Endometrial microvascular endothelial cells (primary cell): ENCODE results near the gene PPP1R1A. TPM values are rescaled to one million over a fixed set of nuclear protein-coding genes. Genes with fewer than 3 reads are reported as not detected.

Source experiments
- in situ Hi-C: cut with HindIII; loops from 2 replicates; pipeline ENCODE4 v1.10.0; 2017; ENCODE audit warnings: low sequenced_read_pairs, low pct_unique_long_range_greater_than_20kb; ENCODE audit errors: inconsistent ontology term
- total RNA-seq: library from RNA; depleted of rRNA; stranded (reverse); fragments of >200 nt; gene quantifications from one replicate; pipeline ENCODE4 v1.2.3, GENCODE V29; 2015; ENCODE audit errors: inconsistent ontology term

PPP1R1A gene, protein sequence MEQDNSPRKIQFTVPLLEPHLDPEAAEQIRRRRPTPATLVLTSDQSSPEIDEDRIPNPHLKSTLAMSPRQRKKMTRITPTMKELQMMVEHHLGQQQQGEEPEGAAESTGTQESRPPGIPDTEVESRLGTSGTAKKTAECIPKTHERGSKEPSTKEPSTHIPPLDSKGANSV
- not detected for total RNA-seq

DNA sequence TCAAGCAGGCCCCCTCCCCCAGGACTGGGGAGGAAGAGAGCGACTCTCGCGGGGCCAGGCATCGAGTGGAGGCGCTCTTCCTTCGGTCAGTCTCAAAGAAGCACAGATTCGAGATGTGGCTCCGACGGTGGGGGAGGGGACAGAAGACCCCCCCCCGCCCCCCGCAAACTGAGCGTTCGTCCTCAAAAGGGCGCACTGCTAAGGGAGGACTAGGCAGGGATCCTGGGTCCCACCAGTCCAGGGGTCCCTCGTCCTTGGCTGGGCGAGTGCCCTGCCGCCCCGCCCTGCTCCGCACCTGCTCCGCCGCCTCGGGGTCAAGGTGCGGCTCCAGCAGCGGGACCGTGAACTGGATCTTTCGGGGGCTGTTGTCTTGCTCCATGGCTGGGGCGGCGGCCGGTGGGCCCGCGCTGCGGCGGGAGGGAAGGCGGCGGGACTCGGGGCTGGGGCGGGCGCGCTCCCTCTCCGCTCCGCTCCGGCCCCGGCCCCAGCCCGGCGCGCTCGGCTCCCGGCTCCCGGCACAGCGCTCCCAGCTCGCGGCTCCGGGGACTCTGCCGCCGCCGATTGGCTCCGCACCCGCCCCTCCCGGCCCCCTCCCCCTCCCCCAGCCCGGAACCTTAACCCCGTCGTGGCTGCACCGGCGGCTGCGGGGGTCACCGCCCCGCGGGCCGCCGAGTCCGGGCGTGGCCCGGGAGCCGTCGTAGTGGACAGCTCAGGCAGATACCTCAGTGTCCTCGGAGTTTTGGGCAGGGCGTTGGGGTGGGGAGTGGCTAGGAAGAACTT, at the start of gene PPP1R1A:
TSS of gene PPP1R1A (minus strand) at position 550 of the 780 bp plus-strand sequence. CDS start at position 379, 171 bp downstream.
- in situ Hi-C loops: no loop called here

DNA sequence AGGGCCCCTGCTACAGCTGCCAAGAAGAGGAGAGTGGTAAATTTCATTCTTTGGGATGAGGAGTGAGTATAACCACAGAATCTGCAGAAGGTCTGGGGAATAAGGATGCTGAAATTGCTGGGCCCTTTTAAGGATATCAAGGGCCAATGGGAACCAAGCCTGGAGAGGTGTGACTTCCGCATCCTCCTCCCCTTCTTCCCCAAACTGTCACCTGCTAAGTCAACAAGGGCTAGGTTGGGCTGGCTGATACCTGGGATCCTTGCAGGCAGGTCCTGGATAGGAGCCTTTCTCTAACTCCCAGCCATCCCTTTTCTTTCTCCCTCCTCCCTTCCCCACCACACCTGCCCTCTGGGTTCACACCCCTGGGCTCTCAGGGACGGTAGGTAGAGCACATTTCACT, 46.3 kb upstream of the PPP1R1A start, which contains the start of gene LACRT:
TSS of gene LACRT (minus strand) at position 101 of the 400 bp plus-strand sequence. CDS start at position 47, 54 bp downstream.
- in situ Hi-C loops: no loop called here

DNA sequence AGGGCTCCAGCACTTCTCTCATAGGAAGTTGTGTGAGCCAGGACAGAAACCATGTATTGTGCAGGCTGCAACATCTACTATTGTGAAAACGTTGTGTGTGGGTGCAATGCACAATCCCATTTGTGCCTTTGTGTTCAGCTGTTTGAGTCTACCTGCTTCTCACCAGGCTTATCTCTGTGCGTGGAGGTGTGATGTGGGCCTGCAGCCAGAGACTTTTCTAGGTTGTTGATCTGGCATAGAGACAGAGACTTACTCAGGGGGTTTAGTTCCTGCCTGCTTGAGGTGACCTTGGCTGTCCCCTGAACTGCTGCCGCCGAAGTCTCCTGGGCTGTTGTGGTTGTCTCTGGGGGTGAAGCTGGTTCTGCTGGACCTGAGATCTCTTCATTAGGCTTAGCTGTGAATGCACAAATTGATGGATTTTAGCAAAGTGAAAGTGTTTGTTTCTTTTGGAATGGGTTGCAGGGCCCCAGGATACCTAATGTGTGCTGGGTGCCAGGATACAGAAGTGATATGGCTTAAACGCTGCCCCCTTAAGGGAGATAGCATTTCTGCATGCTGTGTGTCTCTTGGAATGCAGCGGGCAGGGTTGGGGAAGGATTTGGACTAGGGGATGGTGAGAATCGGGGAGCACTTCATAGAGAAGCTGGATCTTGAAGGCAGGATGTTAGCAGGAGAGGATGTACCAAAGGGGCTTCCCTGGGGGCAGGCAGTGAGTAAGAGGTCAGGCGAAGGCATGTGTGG, 43.7 kb upstream of the PPP1R1A start:
- in situ Hi-C loops: no loop called here

DNA sequence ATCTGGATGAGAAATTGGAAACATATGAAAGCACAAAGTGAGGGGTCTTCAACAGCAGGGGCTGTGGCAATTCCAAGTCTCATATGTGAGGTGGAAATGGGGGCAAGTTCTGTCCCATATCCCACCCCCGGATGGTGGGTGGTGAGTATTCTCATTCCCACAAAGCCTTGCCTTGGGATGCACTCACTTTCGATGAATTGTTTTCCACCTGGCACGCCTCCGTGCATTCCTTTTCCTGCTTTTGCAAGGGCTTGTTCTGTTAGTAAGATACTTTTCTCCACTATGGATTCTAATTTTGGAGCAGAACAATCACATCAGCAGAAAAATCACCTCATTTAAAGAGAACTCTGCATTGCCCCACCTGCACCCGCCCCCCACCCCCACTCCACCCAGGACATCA, 43.1 kb upstream of the PPP1R1A start:
- in situ Hi-C loops: no loop called here

DNA sequence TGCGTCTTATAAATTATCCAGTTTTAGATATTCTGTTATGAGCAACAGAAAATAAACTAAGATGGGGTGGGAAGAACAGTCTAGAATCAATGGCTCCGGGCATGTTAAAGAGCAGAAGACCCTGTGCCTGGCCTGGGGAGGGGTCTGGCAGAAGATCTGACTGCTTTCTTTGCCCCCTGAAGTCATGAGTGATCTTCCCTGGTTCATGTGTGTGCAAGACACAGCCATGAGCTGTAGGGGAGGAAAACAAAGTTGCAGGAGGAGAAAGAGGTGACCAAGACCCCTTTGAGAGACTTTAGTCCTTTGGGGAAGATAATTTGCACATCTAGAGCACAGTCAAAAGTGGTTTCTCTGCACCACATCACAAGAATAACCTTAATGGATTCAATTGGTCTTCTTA, 41.5 kb upstream of the PPP1R1A start:
- in situ Hi-C loops: no loop called here

DNA sequence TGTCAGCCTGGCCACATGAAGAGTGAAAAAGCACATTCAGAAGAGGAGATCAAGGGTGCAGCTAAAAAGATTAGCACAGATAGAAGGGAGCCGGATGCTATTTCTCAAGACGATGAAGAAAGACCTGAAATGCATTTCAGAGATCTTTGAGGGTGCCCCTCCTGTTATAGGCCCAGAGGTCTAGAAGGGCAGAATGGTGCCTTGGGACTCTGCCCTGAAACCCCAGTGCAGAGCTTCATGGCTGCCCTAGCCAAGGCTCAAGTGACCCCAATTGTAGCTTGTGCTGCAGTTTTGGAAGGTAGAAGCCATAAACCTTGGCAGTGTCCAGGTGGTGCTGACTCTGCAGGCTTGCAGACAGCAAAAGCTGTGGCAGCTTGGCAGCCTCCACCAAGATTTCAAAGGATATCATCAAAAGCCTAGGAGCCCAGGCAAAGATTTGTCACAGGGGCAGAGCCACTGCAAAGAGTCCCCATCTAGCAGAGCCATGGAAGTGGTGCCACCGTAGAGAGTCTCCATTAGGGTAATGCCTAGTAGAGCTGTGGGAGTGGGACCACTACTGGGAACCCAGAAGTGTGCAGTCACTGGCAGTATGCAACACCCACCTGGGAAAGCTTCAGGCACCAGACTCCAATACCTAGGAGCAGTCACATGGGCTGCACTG, 39.9 kb upstream of the PPP1R1A start:
- in situ Hi-C loops: no loop called here

DNA sequence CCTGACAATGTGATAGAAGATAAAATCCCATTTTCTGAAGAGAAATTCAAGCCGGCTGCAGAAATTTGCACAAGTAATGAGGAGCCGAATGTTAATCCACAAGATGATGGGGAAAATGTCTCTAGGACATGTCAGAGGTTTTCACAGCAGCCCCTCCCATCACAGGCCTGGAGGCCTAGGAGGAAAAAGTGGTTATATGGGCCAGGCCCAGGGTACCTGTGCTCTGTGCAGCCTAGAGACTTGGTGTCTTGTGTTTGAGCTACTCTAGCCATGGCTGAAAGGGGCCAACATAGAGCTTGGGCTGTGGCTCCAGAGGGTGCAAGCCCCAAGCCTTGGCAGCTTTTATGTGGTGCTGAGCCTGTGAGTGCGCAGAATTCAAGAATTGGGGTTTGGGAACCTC, 38.8 kb upstream of the PPP1R1A start:
- in situ Hi-C loops: no loop called here

DNA sequence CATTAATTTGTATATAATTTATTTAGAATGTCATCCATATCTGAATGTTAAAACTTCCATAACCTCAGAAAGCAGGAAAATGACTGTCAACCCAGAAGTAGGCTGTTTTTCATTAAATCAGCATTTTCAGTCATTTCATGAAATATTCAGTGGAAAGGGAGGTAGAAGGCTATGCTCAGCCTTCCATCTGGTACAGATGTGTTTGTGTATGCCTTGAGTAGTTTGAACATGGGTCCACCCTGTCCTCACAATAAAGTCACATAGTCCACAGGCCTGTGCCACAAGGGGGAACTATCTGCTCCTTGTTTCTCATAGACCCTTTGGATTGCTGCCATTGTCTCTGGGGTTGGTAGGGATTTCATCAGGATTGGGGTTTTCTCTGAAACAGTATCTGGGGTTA, 37.1 kb upstream of the PPP1R1A start:
- in situ Hi-C loops: no loop called here

DNA sequence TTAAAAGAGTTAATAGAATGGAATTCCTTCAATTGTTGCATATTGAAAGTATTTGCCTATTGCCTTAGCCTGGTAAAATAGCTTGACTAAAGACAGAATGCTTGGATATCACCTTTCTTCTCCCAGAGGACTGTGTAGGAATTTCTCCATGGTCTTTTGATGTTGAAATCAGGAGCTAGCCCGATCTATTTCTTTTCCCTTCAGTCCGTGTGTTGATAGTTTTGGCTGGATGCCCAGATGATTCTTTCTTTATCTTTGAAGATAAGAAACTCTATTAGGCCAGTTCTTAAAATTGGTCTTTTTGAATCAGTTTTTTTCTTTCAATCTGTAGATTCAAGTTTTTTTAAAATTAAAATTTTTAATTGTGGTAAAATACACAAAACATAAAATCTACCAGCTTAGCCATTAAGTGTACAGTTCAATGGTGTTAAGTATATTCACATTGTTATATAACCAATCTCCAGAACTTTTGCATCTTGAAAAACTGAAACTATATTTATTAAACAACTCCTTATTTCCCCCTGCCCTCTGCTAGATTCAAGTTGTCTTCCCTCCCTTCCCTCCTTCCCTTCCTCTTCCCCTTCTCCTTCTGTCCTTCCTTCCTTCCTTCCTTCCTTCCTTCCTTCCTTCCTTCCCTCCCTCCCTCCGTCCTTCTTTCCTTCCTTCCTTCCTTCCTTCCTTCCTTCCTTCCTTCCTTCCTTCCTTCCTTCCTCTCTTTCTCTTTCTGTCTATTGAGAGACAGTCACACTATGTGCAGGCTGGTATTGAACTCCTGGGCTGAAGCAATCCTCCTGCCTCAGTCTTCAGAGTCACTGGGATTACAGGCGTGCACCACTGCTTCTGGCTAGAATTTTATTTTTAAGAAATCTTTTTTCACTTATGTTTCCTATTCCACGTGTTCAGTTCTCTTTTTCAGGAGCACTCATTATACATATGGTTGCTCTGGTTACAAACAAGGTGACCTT, 36.1 kb upstream of the PPP1R1A start:
- in situ Hi-C loops: no loop called here

DNA sequence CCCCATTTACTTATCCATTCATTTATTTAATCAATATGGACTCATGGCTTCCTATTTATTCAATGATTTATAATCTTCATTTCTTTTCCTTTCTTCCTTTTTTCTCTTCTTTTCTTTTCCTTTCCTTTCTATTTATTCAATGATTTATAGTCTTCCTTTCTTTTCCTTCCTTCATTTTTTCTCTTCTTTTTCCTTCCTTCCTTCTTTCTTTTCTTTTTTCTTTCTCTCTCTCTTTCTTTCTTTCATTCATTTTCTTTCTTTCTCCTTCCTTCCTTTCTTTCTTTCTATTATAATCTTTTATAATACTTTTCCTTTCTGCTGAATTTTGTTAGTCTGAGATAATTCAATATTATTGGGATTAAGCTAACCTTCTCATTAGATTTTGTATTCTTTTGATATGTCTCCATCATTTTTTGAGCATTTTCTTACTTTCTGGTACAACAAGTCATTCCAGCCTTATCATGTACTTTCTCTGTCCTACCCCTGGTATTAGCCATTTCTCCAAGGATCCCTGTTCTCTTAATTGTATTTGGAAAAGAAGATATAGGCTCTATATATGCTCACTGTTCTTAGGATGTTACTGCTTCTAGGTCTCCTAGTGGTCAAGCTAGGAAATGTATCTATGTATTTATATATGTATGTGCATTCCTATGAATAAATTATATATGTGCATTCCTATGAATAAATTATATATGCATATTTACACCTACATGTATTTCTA, 34.2 kb upstream of the PPP1R1A start:
- in situ Hi-C loops: no loop called here

DNA sequence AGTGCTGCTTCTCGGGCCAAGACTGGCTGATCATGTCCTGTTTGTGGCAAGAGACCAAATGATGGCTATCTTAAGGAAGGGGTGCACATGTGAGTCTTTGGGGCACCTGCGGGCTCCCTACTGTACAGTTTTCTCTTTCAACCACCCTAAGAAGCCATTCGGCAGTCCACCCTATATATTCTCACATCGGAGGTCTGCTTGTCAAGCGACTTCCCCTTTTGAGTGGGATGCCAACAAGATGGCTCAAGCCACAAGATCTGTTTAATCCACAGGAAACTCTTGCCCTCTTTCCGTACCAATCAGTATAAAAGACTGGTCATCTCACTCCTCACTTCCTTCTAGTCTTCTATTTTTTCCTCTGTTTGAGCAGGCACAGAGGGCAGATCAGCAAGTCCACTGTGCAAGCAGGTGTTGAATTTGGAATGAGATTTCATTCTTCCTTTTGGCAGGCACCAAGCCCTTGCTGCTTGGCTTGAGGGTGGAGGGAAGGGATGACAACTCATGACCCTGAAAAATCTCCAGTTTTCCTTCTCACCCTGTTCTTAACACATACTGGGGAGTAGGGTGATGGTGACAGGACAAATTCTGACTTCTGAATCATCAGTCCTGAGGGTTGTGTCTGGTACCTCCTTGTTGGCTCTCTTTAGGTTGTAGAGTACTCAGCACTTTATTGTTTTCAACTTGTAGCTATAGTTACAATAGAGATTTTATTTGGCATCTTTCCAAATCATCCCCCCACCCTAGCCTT, 28.6 kb upstream of the PPP1R1A start:
- in situ Hi-C loops: no loop called here

DNA sequence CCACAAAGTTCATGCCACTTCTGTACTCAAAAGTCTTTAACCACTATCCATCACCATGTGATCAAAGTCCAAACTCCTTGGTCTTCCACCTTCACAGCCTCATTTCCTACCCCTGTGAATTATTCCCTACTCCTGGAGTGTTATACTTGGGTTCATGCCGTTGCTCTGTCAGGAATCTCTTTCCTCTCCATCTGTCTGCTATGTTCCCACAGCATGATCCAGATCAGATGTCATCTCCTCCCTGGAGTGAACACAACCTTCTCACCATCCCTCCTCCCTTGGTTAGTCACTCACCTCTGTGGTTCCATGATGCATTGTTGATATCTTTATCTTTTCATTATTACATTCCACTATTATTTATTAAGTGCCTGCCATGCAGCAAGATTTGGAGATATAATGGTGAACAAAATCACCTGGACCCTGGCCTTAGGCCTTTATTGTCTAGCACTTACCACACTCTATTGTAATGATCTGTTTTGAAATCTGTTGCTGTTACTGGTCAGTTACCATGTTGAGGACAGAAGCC, 23.8 kb upstream of the PPP1R1A start:
- in situ Hi-C loops: no loop called here

DNA sequence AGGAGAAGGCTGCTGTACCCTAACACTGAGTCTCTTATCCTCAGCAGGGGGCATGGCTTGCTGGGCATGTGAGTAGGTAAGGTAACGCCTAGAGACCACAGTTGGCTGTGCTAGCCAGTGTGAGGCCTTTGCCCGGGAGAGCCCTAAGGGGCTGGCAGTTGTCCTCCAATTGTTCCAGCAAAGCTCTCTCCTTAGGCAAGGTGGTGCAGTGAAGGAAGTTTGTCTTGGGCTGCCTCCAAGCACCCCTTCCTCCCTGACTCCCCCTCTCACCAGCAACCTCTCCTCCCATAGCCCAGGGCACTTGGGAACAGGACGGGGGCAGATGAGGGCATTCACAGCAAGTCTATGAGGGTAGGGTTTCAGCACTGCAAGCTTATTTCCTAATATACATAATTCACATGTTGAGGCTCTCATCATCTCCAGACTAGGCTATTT, 23.3 kb upstream of the PPP1R1A start:
- in situ Hi-C loops: no loop called here

DNA sequence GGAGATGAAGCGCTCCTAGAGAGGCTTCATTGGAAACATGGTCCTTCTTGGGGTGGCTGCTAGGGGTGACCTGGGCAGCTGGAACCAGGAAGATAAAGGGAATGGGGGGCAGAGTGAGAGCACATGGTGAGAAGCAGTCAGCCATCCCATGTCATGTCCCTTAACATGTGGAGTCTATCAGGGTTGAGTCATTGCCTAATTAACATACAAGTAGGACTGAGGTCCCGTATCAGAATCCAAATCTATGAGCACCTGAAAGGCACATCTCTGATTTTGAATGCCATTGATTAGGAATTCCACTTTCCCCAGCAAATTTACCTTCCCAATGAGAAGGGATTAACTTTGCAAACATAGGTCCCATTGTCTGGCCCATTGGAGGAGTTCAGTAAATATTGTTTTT, 20.3 kb upstream of the PPP1R1A start:
- in situ Hi-C loops: no loop called here

DNA sequence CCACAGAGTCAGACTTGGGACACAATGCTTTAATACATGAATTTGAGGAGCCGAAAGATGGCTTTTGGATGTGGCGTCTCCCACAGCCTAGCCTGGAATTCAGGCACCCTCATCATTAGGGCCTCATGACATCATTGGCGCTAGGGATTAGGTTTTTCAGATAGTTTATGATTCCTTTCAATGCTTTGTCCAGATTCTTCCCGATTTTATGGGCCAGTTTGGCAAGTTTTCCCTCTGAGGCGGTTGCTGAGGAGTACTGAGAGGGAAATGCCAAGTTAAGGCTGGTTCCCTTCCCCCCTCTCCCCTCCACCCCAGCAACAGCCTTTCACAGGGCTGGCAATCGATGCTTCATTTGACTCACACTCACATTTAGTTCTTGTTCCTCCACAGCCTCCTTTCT, 19.7 kb upstream of the PPP1R1A start:
- in situ Hi-C loops: no loop called here

DNA sequence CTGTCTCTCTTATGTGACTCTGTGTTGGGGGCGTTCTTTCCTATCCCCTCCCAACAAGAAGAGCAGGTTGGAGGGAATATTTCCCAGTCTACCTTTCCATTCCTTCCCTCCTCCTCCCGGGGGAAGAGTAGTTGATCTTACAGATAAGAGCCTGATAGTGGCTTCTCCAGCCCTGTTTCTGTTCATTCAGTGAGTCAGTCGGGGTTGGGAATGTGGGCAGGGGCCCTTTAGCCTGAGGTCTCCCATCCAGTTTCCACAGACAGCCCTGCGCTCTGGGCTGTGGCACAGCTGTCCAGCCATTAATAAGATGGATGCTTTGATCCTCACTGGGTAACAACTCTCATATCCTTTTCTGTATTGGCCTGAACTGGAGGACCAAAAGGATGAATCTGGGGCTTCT, 18.1 kb upstream of the PPP1R1A start:
- in situ Hi-C loops: no loop called here
